GM20431 (cell line): Measurements from ENCODE around the gene MXD4.

ENCODE experiments used
- in situ Hi-C: fragments of 300-500 bp; cut with MseI, MboI; formaldehyde crosslinking; loops from one replicate; pipeline ENCODE4 v1.15.0; 2020; ENCODE audit warnings: low sequenced_read_pairs; ENCODE audit not compliant: unreplicated experiment

MXD4 gene

GRCh38 chr4:2254665-2255500, 7.0 kb downstream of the MXD4 start:
- in situ Hi-C loops: no loop called here

DNA sequence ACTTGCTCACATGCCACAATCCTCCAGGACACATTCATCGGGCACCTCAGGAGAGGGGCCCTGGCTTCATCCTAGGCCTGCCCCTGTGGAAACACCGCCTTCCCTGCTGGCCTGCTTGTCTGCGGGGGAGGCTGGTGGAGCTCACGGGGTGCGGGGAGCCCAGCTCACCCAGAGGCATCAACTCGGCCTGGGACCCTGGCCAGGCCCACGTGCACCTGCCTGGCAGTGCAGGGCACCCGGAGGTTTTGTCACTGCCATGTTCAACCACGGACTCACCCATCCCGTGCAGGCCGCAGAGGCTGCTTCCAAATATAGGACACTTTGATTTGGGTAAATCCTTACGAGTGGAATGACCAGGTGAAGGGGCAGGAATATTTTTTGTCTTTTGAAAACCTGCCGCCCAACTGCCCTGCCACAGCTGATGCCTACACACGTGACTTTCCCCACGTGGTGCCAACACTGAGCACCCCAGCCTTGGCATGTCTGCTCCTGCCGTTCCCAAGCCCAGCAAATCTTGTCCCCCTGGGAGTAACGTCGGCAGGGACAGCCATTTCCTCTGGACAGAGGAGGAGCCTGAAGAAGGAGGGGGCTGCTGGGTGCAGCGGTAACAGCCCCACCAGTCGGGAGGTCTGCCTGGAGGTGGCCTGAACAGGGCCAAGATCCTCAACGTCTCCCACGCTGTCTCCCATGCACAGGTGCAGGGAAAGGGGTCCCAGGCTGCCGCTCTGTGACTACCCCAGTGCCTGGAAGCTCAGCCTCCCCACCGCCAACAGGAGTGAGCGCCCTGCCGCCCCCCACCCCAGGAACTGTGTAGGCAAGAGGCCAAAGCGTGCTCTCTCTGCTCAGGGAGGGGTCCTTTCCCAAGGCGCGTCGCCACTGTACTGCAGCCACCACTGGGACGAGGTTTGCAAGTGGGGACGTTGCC, 8.5 kb downstream of the MXD4 start:
- in situ Hi-C loops: no loop called here

DNA sequence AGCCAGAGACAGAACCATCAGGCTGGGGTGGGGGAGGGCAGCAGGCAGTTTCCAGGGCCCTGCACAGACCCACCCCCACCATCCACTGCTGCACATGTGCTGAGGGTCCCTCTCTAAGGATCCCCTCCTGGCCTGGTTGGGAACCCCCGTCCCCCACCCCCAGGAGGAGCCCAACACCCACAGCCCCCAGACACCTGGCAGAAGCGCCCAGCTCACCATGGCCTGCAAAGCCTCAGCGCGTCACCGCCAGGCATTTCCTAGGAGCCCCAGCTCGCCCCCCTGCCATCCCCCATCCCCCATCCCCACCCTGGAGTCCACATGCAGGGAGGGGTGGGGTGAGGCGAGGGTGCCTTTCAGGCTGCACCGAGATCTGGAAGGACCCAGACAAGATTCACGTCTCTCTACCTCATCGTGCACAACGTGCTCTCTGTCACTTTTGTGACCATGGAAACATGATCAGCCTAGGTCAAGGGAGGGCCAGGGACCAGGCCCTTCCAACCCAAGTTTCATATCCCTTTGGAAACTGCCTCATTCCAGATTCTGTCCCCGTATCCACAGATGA, 9.3 kb downstream of the MXD4 start:
- in situ Hi-C loops: no loop called here

DNA sequence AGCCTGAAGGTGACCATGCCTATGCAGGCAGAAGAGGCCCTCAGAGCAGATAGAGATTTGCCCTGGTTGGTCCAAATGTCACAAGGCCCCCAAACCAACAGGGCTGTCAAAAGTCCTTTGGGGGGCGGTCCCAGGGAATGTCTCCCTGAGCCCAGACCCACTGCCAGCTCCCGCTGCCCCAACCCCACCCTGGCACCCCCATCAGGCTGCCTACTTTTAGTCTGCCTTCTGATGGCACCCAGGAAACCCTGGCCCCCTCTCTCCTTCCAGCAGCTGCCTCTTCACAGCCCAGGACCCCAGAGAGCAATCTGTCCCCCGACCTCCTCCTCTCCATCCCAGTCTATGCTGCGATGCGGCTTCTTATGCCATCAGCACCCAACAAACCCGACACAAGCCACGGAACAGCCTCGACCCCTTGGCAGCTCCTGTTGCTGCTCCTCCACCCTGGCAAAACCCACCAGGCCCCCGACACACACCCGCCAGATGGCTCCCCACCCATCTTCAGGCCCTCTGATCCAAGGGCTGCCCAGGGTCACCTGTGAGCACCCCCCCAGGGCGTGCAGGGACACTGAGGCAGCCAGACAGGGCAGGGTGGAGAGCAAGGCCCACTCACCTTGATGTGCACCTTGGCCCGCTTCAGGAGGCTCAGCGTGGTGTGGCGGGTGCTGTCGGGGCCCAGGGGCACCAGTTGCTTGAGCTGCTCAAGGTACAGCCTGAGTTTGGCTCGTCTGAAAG, 9.9 kb downstream of the MXD4 start:
- in situ Hi-C loops: no loop called here

- in situ Hi-C loops: no loop called here
Observed at GRCh38 chr4:2251073-2251794, 10.7 kb downstream of the MXD4 start.

DNA sequence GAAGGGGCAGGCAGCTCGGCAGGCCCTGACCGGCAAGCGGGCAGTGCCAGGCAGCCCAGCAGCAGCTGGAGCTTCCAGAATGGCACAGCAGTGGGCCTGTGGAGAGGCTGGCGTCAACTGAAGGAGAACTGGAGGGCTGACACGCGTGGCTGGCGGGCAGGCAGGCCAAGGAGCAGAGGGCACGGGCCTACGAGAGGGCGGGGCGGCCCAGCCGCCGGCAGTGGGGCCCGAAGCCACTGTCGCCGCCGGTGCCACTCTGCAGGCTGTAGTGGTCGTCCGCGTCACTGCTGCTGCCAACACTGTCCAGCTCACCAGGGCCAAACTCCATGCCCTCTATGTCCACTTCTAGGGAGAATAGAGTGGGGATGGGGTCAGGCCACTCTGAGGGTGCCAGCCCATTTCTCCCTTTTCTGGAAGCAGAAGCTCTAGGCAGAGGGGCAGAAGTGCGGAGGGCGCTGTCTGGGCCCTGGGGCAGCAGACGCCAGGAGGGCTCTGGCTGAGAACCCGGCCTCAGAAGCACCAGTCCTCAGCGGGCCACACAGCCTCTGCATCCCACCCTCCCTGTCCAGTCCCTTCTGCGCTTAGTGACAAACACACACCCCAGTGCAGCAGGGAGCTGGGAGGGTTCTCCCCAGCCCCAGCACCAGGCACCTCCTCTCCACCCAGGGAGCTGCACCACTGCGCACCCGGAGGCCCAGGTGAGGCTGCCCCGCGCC, 11.4 kb downstream of the MXD4 start:
- in situ Hi-C loops: no loop called here

- in situ Hi-C loops: loop anchor here (25.0 kb wide), 1 partner anchor 188 kb away; no protein-coding TSS in a partner anchor
Observed at GRCh38 chr4:2249526-2250356, 12.2 kb downstream of the MXD4 start.

- in situ Hi-C loops: loop anchor here (25.0 kb wide), 1 partner anchor 188 kb away; no protein-coding TSS in a partner anchor
Observed at GRCh38 chr4:2248821-2249261, 13.1 kb downstream of the MXD4 start.

DNA sequence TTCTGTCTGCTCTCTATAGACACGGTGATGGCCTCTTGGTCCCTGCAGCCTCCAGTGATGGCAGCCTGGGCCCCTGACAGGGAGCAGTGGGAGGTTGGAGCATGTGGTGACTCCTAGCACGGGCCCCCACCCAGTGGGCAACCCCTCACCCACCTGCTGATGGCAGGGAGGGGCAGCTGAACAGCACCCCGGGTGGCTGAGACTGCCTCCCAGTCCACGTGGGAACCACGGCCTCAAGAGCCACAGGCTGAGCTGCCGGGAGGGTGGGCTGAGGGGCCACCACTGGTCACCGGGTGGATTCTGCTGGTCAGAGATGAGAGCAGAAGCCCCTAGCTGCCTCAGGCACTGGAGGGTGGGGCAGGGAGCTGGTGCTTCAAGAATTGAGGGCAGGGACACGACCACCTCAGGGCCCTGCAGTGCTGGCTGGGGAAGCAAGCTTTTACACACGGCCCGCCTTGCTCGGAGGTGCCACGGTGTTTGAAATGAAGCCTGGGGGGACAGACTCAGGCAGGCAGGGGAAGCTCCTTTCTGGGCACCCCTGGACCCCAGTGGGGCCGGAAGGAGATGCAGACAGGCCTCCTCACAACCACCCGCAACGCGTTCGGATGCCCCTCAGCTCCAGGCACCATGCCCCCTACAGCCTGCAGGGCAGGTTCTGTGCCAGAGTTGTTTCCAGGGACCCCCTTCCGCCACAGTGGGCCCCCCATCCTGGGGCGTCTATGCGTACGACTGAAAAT, 13.7 kb downstream of the MXD4 start:
- in situ Hi-C loops: loop anchor here (25.0 kb wide), 1 partner anchor 189 kb away; no protein-coding TSS in a partner anchor

- in situ Hi-C loops: loop anchor here (25.0 kb wide), 1 partner anchor 190 kb away; no protein-coding TSS in a partner anchor
Observed at GRCh38 chr4:2247128-2248043, 14.5 kb downstream of the MXD4 start.

DNA sequence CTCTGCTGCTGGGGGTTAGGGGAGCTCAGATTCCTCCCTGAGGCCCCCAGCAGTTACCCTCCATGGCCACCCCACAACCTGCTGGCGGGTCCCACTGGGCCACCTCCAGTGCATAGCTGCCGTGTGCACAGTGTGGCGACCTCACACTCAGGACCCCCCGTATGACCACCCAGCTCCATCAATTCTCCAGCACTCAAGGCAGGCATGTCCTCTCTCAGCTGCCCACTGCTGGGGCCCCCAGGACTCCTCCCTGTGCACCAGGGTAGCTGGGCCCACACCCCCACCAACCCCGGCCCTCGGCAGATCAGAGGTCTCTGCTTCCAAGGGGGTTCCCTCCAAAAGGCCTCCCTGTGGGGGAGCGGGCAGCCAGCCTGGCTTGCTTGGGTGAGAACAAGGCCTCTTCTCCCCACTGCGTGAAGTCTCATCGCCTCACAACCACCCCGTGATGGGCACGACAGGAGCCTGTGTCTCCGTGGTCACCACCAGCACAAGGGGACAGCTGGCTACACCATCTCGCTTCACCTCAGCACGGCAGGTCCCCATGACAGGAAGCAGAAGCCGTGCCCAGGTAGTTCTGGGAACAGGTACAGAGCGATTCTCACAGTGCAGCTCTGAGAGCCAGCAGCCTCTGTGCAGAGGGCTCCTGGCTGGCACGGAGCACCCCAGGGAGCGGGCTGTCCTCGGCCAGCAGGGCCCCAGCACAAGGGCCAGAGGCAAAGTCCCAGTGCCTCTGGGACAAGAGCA, 15.4 kb downstream of the MXD4 start:
- in situ Hi-C loops: loop anchor here (25.0 kb wide), 1 partner anchor 191 kb away; no protein-coding TSS in a partner anchor

DNA sequence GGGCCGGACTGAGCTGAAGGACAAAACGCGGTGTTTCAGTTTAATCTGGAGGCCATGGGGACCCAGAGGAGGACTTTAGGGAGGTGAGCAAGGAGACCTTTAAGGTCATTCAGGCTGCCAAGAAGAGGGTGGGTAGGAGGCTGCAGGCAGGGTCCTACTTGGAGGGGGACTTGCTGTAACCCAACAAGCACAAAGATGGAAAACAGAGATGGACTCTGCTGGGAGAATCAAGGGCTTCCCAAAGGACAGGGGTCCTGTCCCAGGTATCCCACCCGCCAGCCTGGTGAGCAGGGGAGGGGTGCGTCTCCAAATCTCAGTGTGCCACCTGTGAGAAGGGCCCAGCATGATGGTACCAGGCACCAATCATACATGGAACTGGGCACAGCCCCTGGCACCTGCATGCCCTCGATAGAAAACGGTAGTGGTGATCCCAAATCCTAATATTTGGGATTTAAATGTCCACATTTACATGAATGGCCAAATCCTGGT, 16.1 kb downstream of the MXD4 start:
- in situ Hi-C loops: loop anchor here (25.0 kb wide), 1 partner anchor 191 kb away; no protein-coding TSS in a partner anchor

- in situ Hi-C loops: loop anchor here (25.0 kb wide), 1 partner anchor 192 kb away; no protein-coding TSS in a partner anchor
Observed at GRCh38 chr4:2245057-2245786, 16.7 kb downstream of the MXD4 start.

- in situ Hi-C loops: loop anchor here (25.0 kb wide), 1 partner anchor 193 kb away; no protein-coding TSS in a partner anchor
Observed at GRCh38 chr4:2243681-2244380, 18.1 kb downstream of the MXD4 start.
